Measurements from ENCODE around the gene RALGPS1.

GRCh38 chr9:127202461-127203169, 288.0 kb downstream of the RALGPS1 start:
- no peak for TF ChIP-seq ELF4 (IDR thresholded peaks at IDR 0.05)
- TF ChIP-seq BHLHE40 (IDR thresholded peaks at IDR 0.05; ENCODE audit: borderline replicate concordance), result no peak
- no peak for TF ChIP-seq SP1 (IDR thresholded peaks at IDR 0.05)
- TF ChIP-seq FOXK2 (IDR thresholded peaks at IDR 0.05), result no peak
- TF ChIP-seq L3MBTL2 (conservative IDR thresholded peaks at IDR 0.05), result no peak
- TF ChIP-seq ZNF384 (IDR thresholded peaks at IDR 0.05), result no peak
- TF ChIP-seq SUZ12 (IDR thresholded peaks at IDR 0.05), result no peak
- no peak for TF ChIP-seq PKNOX1 (IDR thresholded peaks at IDR 0.05)
- no peak for TF ChIP-seq ARNT (IDR thresholded peaks at IDR 0.05)

All from HEK293T (cell line).